Trophoblast cell (in vitro differentiated cells and primary cell): ENCODE data around the gene RAD51D.

ENCODE experiments used
- DNase-seq, 2 donors: peaks; one replicate each; pipeline ENCODE4 v3.0.0-alpha.2; 2016
- H2AFZ ChIP-seq: 2 replicates; pipeline ENCODE4 v1.6.1; 2013; ENCODE audit warnings: low read length, moderate library complexity, mild to moderate bottlenecking; ENCODE audit not compliant: insufficient read depth, poor library complexity
- H2AK5ac ChIP-seq: 2 replicates; pipeline ENCODE4 v1.6.1; 2013; ENCODE audit warnings: mild to moderate bottlenecking, low read length
- H2BK120ac ChIP-seq: 2 replicates; pipeline ENCODE4 v1.6.1; 2013; ENCODE audit warnings: low read length, mild to moderate bottlenecking, moderate library complexity; ENCODE audit not compliant: insufficient read depth, poor library complexity
- H2BK12ac ChIP-seq: 2 replicates; pipeline ENCODE4 v1.6.1; 2013; ENCODE audit warnings: mild to moderate bottlenecking, low read length, moderate library complexity
- H2BK5ac ChIP-seq: 2 replicates; pipeline ENCODE4 v1.6.1; 2013; ENCODE audit warnings: low read length, low read depth, moderate library complexity, mild to moderate bottlenecking; ENCODE audit not compliant: poor library complexity
- H3K14ac ChIP-seq: 2 replicates; pipeline ENCODE4 v1.6.1; 2013; ENCODE audit warnings: mild to moderate bottlenecking, low read length
- H3K18ac ChIP-seq: 2 replicates; pipeline ENCODE4 v1.6.1; 2013; ENCODE audit warnings: mild to moderate bottlenecking, low read length
- H3K23ac ChIP-seq: 2 replicates; pipeline ENCODE4 v1.6.1; 2013; ENCODE audit warnings: low read length
- H3K27ac ChIP-seq: 2 replicates; pipeline ENCODE4 v1.5.1; 2013; ENCODE audit warnings: low read depth, mild to moderate bottlenecking, inconsistent platforms, low read length, moderate library complexity
- H3K27me3 ChIP-seq: 2 replicates; pipeline ENCODE4 v1.6.1; 2013; ENCODE audit warnings: inconsistent platforms, mild to moderate bottlenecking, low read length, moderate library complexity; ENCODE audit not compliant: insufficient read depth
- H3K36me3 ChIP-seq, 2 experiments: 1 replicate in 1 of 2; 2 replicates in 1 of 2; pipeline ENCODE4 v1.6.1; 2013; ENCODE audit warnings: low read length in 2 of 2, mild to moderate bottlenecking in 2 of 2, moderate library complexity in 1 of 2; ENCODE audit not compliant: insufficient read depth in 2 of 2, control insufficient read depth in 1 of 2
- H3K4ac ChIP-seq: 2 replicates; pipeline ENCODE4 v1.6.1; 2013; ENCODE audit warnings: low read depth, mild to moderate bottlenecking, low read length, moderate library complexity
- H3K4me1 ChIP-seq, 2 experiments: 1 replicate in 1 of 2; 2 replicates in 1 of 2; pipeline ENCODE4 v1.6.1; 2013; ENCODE audit warnings: low read length in 2 of 2, mild to moderate bottlenecking in 2 of 2, moderate library complexity in 1 of 2; ENCODE audit not compliant: insufficient read depth in 2 of 2, control insufficient read depth in 1 of 2
- H3K4me2 ChIP-seq: 2 replicates; pipeline ENCODE4 v1.6.1; 2013; ENCODE audit warnings: inconsistent platforms, mild to moderate bottlenecking, low read length, moderate library complexity
- H3K4me3 ChIP-seq: 2 replicates; pipeline ENCODE4 v1.5.1; 2013; ENCODE audit warnings: mild to moderate bottlenecking, low read depth, low read length, inconsistent platforms
- H3K79me1 ChIP-seq: one replicate; pipeline ENCODE4 v1.6.1; 2013; ENCODE audit warnings: low read length
- H3K79me2 ChIP-seq: 2 replicates; pipeline ENCODE4 v1.6.1; 2013; ENCODE audit warnings: low read length, mild to moderate bottlenecking; ENCODE audit not compliant: control insufficient read depth, insufficient read depth, poor library complexity
- H3K9ac ChIP-seq: 2 replicates; pipeline ENCODE4 v1.6.1; 2013; ENCODE audit warnings: mild to moderate bottlenecking, low read length
- H3K9me3 ChIP-seq: 2 replicates; pipeline ENCODE4 v1.6.1; 2013; ENCODE audit warnings: low read depth, mild to moderate bottlenecking, control low read depth, inconsistent platforms, low read length; ENCODE audit not compliant: insufficient read depth
- H4K12ac ChIP-seq: 2 replicates; pipeline ENCODE4 v1.6.1; 2013; ENCODE audit warnings: low read depth, mild to moderate bottlenecking, low read length, moderate library complexity
- H4K8ac ChIP-seq: 2 replicates; pipeline ENCODE4 v1.6.1; 2013; ENCODE audit warnings: low read depth, mild to moderate bottlenecking, low read length, moderate library complexity
- H4K91ac ChIP-seq: one replicate; pipeline ENCODE4 v1.6.1; 2013; ENCODE audit warnings: low read depth, mild to moderate bottlenecking, low read length, moderate library complexity
- WGBS: extraction: QIAGEN DNeasy Blood & Tissue Kit; methylation state at CpG from one replicate; pipeline ENCODE4 v1.1.7; 2013; ENCODE audit warnings: missing lambda C conversion rate; ENCODE audit not compliant: insufficient read length, insufficient coverage; ENCODE audit errors: extremely low coverage; 5-methylcytosine and 5-hydroxymethylcytosine counted together

RAD51D gene

GRCh38 chr17:35080536-35080935, 39.1 kb downstream of the RAD51D start:
- Histone ChIP-seq H3K9ac (no peak overlapping the region), H3K79me2 (no peaks in the 10 kb centered on the region), H2BK120ac (no peak overlapping the region), H3K4me3 (no peak overlapping the region), H4K12ac (no peak overlapping the region), H3K27me3 (no peaks in the 10 kb centered on the region), H3K23ac (no peak overlapping the region), H3K27ac (no peak overlapping the region), H2AFZ (no peak overlapping the region), H3K79me1 (no peaks in the 10 kb centered on the region), H3K4me1 (no peaks in the 10 kb centered on the region), H4K91ac (no peak overlapping the region), H3K18ac (no peak overlapping the region), H2BK5ac (no peak overlapping the region), H4K8ac (no peak overlapping the region), H3K14ac (no peak overlapping the region), H2BK12ac (no peak overlapping the region), H2AK5ac (no peak overlapping the region), H3K4me2 (no peak overlapping the region), H3K4ac (no peak overlapping the region), H3K9me3 (no peaks in the 10 kb centered on the region), H3K36me3 (no peaks in the 10 kb centered on the region)
- WGBS = no CpG with 5 or more reads among the region's 1 CpG
- no peak for DNase-seq

- H3K4me3 ChIP-seq = no peak overlapping the region
- no peaks in the 10 kb centered on the region for H3K4me1 ChIP-seq
- no peaks in the 10 kb centered on the region for H3K36me3 ChIP-seq
- no peak overlapping the region for H3K14ac ChIP-seq
- no peak overlapping the region for H3K9ac ChIP-seq
- H4K8ac ChIP-seq = no peak overlapping the region
- no CpG with 5 or more reads among the region's 1 CpG for WGBS
- H4K91ac ChIP-seq = no peak overlapping the region
- H3K18ac ChIP-seq = no peak overlapping the region
- H3K79me2 ChIP-seq = no peaks in the 10 kb centered on the region
- no peaks in the 10 kb centered on the region for H3K79me1 ChIP-seq
- H2BK120ac ChIP-seq = no peak overlapping the region
- H3K27ac ChIP-seq = no peak overlapping the region
- no peak overlapping the region for H2AK5ac ChIP-seq
- no peak overlapping the region for H4K12ac ChIP-seq
- no peak overlapping the region for H3K4ac ChIP-seq
- no peak overlapping the region for H2BK5ac ChIP-seq
- H3K4me2 ChIP-seq = no peak overlapping the region
- DNase-seq = no peak
- H3K23ac ChIP-seq = no peak overlapping the region
- no peaks in the 10 kb centered on the region for H3K9me3 ChIP-seq
- H2BK12ac ChIP-seq = no peak overlapping the region
- no peaks in the 10 kb centered on the region for H3K27me3 ChIP-seq
- H2AFZ ChIP-seq = no peak overlapping the region
Observed at GRCh38 chr17:35079547-35080423, 39.9 kb downstream of the RAD51D start.

GRCh38 chr17:35076874-35077273, 42.8 kb downstream of the RAD51D start:
- Histone ChIP-seq H3K4me2 (no peak overlapping the region), H3K79me2 (no peaks in the 10 kb centered on the region), H2BK12ac (no peak overlapping the region), H4K8ac (no peak overlapping the region), H3K4ac (no peak overlapping the region), H3K9me3 (no peaks in the 10 kb centered on the region), H3K36me3 (no peaks in the 10 kb centered on the region), H2AFZ (no peak overlapping the region), H4K91ac (no peak overlapping the region), H3K27ac (no peak overlapping the region), H3K9ac (no peak overlapping the region), H2BK120ac (no peak overlapping the region), H3K18ac (no peak overlapping the region), H4K12ac (peak overlapping the region; percentile 62), H3K4me3 (no peak overlapping the region), H3K4me1 (no peaks in the 10 kb centered on the region), H3K14ac (no peak overlapping the region), H2BK5ac (no peak overlapping the region), H3K23ac (no peak overlapping the region), H3K27me3 (no peaks in the 10 kb centered on the region), H2AK5ac (no peak overlapping the region), H3K79me1 (no peaks in the 10 kb centered on the region)
- no CpG with 5 or more reads among the region's 1 CpG for WGBS
- no peak for DNase-seq

GRCh38 chr17:35074711-35075707, 44.7 kb downstream of the RAD51D start:
- no peaks in the 10 kb centered on the region for H3K36me3 ChIP-seq
- no peak overlapping the region for H3K4me3 ChIP-seq
- no peak overlapping the region for H3K18ac ChIP-seq
- H3K27ac ChIP-seq = no peak overlapping the region
- no peak overlapping the region for H4K91ac ChIP-seq
- H3K4me1 ChIP-seq = no peaks in the 10 kb centered on the region
- no peak overlapping the region for H2AK5ac ChIP-seq
- no peak overlapping the region for H2AFZ ChIP-seq
- no peak overlapping the region for H3K9ac ChIP-seq
- H3K27me3 ChIP-seq = no peaks in the 10 kb centered on the region
- H2BK5ac ChIP-seq = no peak overlapping the region
- no peaks in the 10 kb centered on the region for H3K9me3 ChIP-seq
- no peaks in the 10 kb centered on the region for H3K79me2 ChIP-seq
- no peak overlapping the region for H2BK12ac ChIP-seq
- no peak overlapping the region for H3K14ac ChIP-seq
- H3K23ac ChIP-seq = no peak overlapping the region
- peak in 1 of 2 donors; percentile 61 for DNase-seq
- H3K79me1 ChIP-seq = no peaks in the 10 kb centered on the region
- H2BK120ac ChIP-seq = no peak overlapping the region
- H3K4me2 ChIP-seq = no peak overlapping the region
- no CpG with 5 or more reads among the region's 2 CpGs for WGBS
- no peak overlapping the region for H4K8ac ChIP-seq
- H4K12ac ChIP-seq = no peak overlapping the region
- no peak overlapping the region for H3K4ac ChIP-seq
